Measurements from ENCODE around the gene CALY.

- TF ChIP-seq, protein P1, sequence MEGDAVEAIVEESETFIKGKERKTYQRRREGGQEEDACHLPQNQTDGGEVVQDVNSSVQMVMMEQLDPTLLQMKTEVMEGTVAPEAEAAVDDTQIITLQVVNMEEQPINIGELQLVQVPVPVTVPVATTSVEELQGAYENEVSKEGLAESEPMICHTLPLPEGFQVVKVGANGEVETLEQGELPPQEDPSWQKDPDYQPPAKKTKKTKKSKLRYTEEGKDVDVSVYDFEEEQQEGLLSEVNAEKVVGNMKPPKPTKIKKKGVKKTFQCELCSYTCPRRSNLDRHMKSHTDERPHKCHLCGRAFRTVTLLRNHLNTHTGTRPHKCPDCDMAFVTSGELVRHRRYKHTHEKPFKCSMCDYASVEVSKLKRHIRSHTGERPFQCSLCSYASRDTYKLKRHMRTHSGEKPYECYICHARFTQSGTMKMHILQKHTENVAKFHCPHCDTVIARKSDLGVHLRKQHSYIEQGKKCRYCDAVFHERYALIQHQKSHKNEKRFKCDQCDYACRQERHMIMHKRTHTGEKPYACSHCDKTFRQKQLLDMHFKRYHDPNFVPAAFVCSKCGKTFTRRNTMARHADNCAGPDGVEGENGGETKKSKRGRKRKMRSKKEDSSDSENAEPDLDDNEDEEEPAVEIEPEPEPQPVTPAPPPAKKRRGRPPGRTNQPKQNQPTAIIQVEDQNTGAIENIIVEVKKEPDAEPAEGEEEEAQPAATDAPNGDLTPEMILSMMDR (conservative IDR thresholded peaks at IDR 0.05; ENCODE audit: low read depth, low read length) = no peak
- no peak for TF ChIP-seq EZH2 (IDR thresholded peaks at IDR 0.05; ENCODE audit: borderline replicate concordance, low read depth, low read length, poor library complexity, severe bottlenecking)
Measured at GRCh38 chr10:133316732-133317131, 20.0 kb downstream of the CALY start.
